ENCODE data around the gene PKD2L1.
A peak's percentile ranks its signal among the peaks of the same experiment; 100 is the strongest.
"Not testable (repeated sequence)": the region's sequence is repeated elsewhere in the genome, so short reads cannot be mapped to it uniquely, and the experiment has no call there.

The PKD2L1 gene

DNA sequence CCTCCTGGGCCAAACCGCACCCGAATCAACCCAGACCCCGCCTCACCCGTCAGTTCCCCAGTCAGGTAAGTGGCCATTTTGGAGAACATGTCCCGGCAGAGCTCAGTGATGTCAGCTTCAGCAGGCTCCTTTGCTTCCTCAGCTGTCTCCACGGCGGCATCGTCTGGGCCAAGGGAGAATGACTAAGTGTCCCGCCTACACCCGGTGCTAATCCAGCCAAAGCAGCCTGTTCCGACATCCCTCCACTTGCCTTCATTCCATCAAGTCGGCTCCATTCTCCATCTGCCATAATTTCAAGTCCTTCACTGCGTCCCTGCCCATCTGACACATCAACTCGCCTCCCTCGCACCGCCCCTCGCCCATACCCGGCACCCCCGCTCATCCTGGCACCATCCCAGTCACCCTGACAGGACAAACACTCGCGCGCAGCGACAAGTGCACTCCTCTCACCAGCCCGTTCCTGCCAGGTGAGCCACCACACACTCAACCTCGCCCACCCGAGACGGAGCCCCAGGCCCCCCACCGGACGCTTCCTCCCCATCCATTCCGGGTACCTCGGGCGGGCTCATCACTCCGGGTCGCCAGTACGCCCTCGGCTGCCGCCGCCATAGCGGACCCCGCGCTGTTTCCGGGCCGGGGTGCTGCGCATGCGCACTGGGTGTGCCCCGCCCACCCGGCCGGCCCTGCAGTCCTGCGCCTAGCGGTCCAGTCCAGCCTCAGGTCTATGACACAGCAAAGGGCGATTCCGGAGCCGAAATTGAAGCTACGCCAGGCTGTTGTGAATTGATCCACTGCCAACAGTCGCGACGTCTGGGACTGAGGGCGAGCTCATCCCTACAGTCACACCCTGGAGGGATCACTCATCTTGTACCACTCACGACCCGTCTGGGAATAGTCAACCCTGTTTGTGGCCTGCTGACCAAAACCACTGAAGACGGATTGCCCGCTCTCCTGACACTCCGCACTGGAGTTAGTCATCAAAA is 43.7 kb downstream of the PKD2L1 start, which contains the start of gene BLOC1S2:
BLOC1S2 (minus strand) TSS at position 630 of the 983 bp plus-strand sequence; CDS start at position 609, 21 bp downstream.
- DNase-seq: peak; percentile 67

DNA sequence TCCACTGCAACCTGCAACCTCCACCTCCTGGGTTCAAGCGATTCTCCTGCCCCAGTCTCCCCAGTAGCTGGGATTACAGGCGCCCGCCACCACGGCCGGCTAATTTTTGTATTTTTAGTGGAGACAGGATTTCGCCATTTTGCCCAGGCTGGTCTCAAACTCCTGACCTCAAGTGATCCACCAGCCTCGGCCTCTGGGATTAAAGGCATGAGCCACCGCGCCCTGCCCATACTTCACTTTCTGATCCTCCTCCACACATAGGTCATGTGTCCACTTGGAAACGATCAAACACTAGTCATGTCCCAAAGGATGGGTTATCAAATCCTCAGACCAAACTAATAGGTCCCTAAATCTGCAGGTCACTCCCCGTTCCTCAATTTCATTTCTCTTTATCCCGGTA is 44.7 kb downstream of the PKD2L1 start:
- DNase-seq: not testable (repeated sequence)

DNA sequence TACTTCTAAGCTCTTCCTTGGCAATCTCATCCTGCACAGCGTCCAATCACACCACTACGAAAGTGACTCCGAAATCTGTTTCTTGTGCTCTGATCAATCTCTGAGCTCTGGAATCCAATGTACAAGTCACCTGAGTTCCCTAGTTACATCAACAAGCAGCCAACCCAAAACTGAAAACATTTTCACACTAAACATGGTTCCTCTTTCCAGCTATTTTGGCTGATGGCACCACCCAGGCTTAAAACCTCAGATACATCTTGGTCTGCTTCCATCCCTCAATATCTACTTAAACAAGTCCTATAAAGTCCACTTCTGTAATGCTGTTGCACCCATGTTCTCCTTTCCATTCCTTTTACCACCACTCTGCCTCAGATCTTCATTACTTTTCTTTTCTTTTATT is 47.1 kb downstream of the PKD2L1 start:
- DNase-seq: no peak

DNA sequence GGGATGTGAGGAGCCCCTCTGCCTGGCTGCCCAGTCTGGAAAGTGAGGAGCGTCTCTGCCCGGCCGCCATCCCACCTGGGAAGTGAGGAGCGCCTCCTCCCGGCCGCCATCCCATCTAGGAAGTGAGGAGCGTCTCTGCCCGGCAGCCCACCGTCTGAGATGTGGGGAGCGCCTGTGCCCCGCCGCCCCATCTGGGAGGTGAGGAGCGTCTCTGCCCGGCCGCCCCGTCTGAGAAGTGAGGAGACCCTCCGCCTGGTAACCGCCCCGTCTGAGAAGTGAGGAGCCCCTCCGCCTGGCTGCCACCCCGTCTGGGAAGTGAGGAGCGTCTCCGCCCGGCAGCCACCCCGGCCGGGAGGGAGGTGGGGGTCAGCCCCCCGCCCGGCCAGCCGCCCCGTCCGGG is 53.1 kb downstream of the PKD2L1 start:
- not testable (repeated sequence) for DNase-seq

DNA sequence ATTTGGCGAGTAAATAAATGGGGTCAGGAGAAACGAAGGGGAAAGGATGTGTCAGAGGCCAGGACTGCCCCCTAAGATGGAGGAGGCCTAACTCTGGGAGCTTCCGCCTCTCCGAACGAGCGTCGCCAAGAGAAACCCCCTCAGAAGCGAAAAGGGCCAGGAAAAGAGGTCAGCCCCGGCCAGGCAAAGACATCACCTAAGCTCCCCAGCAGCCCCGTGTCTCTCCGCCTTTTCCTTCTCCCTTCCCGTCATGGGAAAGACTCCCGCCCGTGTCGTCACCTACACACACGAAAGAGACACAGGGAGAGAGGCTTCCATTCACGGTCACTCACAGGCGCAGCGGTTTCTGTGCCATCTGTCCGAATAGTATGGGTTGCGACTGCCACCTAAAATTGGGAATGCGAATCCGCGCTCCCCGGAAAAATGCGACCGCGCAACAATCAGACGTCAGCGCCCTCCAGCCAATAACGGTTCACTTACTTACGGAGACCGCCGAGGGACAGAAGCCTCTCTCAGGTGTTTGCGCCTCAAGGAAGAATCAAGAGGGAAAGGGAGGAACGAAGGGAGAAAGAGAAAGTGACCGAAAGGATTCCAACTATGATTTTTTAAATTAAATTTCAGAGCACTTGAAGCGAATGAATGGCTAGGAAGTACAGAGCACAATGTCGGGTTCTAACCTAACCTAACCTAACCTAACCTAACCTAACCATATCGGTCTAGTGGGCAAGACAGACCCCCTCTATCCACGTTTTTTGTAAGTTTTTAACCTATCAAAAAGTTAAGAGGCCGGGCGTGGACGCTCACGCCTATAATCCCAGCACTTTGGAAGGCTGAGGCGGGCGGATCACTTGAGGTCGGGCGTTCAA is 62.6 kb downstream of the PKD2L1 start, which contains the start of gene CWF19L1:
CWF19L1 (minus strand) TSS at position 400 of the 866 bp plus-strand sequence; CDS start at position 355, 45 bp downstream.
- peak; percentile 84 for DNase-seq

DNA sequence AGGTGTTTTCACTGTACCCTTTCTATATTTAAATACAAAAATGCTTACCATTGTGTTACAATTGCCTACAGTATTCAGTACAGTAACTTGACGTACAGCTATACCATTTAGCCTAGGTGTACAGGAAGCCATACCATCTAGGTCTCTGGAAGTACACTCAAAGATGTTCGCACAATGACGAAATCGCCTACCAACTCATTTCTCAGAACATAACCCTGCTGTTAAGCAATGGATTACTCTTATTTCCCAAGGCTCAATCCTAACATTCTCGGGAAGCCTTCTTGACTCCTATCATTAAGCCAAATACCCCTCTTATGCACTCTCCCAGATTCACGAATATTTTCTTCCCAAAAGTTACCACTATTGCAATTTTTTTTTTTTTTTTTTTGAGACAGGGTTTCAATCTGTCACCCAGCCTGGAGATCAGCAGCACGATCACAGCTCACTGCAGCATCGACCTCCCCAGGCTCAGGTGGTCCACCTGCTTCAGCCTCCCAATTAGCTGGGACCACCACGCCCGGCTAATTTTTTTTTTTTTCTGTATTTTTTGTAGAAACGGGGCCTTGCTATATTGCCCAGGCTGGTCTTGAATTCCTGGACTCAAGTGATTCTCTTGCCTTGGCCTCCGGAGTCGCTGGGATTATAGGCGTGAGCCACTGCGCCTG is 64.1 kb downstream of the PKD2L1 start:
- no peak for DNase-seq

DNA sequence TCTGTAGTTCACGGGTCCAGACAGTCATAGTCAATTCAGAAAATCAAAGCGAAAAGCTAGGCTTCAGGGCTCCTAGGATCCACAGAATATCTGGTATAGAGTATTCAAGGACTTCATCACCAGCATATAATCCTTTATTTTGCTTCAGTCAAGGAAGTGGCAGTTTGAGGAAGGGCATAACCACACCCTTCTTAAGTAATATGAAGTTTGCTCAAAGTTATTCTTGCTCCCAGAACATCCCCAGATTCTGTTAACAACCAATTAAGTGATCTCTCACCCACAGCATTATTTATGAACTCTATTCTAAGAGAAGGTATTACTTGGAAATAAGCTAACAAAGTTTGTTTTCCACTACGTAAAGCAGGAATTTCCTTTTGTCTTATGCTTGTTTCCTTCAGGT is 75.8 kb downstream of the PKD2L1 start:
- no peak for DNase-seq

DNA sequence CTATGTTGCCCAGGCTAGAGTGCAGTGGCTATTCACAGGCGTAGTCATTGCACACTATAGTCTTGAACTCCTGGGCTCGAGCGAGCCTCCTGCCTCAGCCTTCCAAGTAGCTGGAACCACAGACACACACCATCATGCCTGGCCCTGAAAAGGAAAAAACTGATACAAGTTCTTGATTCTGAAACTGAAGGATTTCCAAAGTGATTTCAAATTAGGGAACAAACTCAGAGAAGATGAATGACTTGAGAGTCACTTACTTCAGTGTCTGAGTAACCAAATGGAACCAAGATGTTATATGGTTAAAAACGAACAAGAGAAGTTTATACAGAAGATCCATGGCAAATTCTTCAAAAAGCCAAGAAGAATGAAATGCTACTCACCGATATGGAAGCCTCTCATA is 77.0 kb downstream of the PKD2L1 start:
- DNase-seq: no peak

DNA sequence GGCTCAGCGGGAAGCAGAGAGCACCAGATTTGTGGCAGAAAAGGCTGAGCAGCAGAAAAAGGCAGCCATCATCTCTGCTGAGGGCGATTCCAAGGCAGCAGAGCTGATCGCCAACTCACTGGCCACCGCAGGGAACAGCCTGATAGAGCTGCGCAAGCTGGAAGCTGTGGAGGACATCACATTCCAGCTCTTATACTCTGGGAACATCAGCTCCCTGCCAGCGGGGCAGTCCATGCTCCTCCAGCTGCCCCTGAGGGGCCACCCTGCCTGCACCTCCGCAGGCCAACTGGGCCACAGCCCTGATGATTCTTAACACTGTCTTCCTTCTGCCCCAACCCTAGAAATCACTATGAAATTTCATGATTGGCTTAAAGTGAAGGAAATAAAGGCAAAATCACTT is 81.2 kb downstream of the PKD2L1 start:
- DNase-seq: no peak

DNA sequence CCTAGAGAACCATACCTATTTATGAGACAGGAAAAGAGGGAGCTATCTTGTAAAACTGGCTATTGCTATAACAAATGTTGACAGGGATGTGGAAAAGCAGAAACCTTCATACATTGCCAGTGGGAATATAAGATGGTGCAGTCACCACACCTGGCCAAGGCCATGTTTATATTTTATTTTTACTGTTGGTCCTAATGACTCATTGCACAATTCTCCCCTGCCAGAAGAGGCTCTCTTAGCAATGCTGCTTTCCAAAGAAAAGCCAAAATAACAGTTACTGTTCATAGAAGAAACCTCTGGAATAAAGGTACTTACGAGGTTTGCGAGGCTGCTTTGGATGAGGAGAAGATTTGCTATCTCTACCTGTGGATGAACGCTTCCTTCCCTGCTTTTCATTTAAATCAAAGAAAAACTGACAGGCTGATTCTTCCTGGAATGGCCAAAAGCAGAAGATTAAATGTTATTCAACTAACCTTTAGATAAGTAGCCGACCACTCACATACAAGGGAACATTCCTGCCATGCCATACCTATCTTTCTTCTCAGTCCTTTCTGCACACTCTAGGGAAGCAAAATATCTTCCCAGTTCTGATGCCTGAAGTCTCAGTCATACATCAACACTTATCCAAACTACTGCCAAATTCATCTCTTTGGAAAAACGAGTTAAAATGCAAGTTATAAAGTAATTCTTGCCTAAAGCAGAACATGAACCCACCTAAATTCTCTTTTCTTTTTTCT is 84.4 kb downstream of the PKD2L1 start:
- DNase-seq: no peak

DNA sequence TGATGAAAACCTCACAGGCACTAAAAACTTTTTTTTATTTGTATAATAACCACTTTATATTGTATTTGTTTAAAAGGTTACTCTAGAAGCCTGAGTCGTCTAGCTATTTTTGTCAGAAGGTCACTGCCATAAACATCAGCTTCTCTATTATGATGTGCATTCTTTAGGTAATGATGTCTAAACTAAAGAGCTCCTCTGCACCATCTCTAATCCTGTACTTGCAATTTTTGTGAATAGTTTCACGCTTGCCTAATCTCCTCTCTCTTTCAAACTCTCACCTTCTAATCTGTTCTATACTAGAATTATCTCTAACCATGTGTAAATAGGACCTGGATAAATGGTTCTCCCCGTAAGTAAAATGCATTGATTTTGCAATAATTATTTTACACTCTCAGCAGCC is 90.2 kb downstream of the PKD2L1 start:
- DNase-seq: no peak

DNA sequence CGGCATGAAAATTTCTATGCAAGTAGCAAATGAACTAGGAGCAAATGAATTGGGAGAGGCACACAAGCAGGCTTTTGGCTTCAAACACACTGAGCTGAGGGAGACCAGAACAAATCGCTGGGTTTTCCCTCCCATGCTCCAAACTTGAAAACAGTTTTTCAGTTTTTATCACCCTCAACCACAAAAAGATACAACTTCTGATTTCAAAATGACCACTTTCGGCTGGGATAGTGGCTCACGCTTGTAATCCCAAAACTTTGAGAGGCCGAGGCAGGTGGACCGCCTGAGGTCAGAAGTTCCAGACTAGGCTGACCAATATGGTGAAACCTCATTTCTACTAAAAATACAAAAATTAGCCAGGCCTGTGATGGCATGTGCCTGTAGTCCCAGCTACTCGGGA is 91.6 kb downstream of the PKD2L1 start:
- DNase-seq: no peak

All from NCI-H510A treated with DMSO at 0.1 percent for 48 hours (cell line).